Endothelial cell of hepatic sinusoid (primary cell): ENCODE results near the gene SCAF1.

Experiments used
- in situ Hi-C: cut with HindIII; loops from 2 replicates; pipeline ENCODE4 v1.10.0; 2017; ENCODE audit warnings: low sequenced_read_pairs

Gene SCAF1

GRCh38 chr19:49681830-49682229 lies 39.8 kb downstream of the SCAF1 start:
- in situ Hi-C loops = no loop called here

- in situ Hi-C loops = no loop called here
These were observed 40.3 kb downstream of the SCAF1 start for GRCh38 chr19:49682274-49682673.

- in situ Hi-C loops = no loop called here
These were observed 41.8 kb downstream of the SCAF1 start for GRCh38 chr19:49683814-49684250.

GRCh38 chr19:49684251-49684982 lies 42.4 kb downstream of the SCAF1 start:
- in situ Hi-C loops = no loop called here

GRCh38 chr19:49684983-49685553 lies 43.1 kb downstream of the SCAF1 start:
- in situ Hi-C loops = no loop called here

GRCh38 chr19:49685845-49686332 lies 43.9 kb downstream of the SCAF1 start:
- in situ Hi-C loops = no loop called here

GRCh38 chr19:49686503-49687088 lies 44.6 kb downstream of the SCAF1 start:
- in situ Hi-C loops = no loop called here

GRCh38 chr19:49687150-49687549 lies 45.1 kb downstream of the SCAF1 start:
- in situ Hi-C loops = no loop called here

GRCh38 chr19:49687566-49688316 lies 45.7 kb downstream of the SCAF1 start:
- in situ Hi-C loops = no loop called here

- in situ Hi-C loops = no loop called here
These were observed 46.6 kb downstream of the SCAF1 start for GRCh38 chr19:49688531-49689132.

- in situ Hi-C loops = no loop called here
These were observed 47.4 kb downstream of the SCAF1 start, which contains the start of gene ADM5 for GRCh38 chr19:49689133-49690078. Gene ADM5 (plus strand): TSS chr19:49689594. CDS start chr19:49689838, 244 bp downstream.

- in situ Hi-C loops = no loop called here
These were observed 48.2 kb downstream of the SCAF1 start for GRCh38 chr19:49690079-49690655.

- in situ Hi-C loops = no loop called here
These were observed 48.7 kb downstream of the SCAF1 start, which contains the start of gene CPT1C for GRCh38 chr19:49690656-49691242. Gene CPT1C (plus strand): TSS chr19:49691116. CDS start chr19:49692253, 1,137 bp downstream.

- in situ Hi-C loops = no loop called here
These were observed 49.5 kb downstream of the SCAF1 start for GRCh38 chr19:49691243-49692146.

- in situ Hi-C loops = no loop called here
These were observed 50.1 kb downstream of the SCAF1 start for GRCh38 chr19:49692147-49692506.

- in situ Hi-C loops = no loop called here
These were observed 54.1 kb downstream of the SCAF1 start for GRCh38 chr19:49696115-49696514.

- in situ Hi-C loops = no loop called here
These were observed 54.9 kb downstream of the SCAF1 start for GRCh38 chr19:49696865-49697264.

- in situ Hi-C loops = no loop called here
These were observed 57.4 kb downstream of the SCAF1 start for GRCh38 chr19:49699364-49699763.
